Osteocyte (in vitro differentiated cells): ENCODE results near the gene ITCH. TPM values are rescaled to one million over a fixed set of nuclear protein-coding genes. Genes with fewer than 3 reads are reported as not detected.

Source experiments
- DNase-seq: peaks from one replicate; pipeline ENCODE4 v3.0.0; 2021; ENCODE audit warnings: mixed read lengths; ENCODE audit not compliant: unreplicated experiment; ENCODE audit errors: extremely low spot score
- H3K27ac Mint-ChIP-seq: one replicate; pipeline ENCODE4 v1.8.0; 2021; ENCODE audit warnings: mild to moderate bottlenecking, mixed read lengths; ENCODE audit not compliant: unreplicated experiment
- H3K27me3 Mint-ChIP-seq: one replicate; pipeline ENCODE4 v1.8.0; 2021; ENCODE audit warnings: mixed read lengths; ENCODE audit not compliant: unreplicated experiment
- H3K36me3 Mint-ChIP-seq: one replicate; pipeline ENCODE4 v1.8.0; 2021; ENCODE audit warnings: mixed read lengths; ENCODE audit not compliant: unreplicated experiment
- H3K4me1 Mint-ChIP-seq: one replicate; pipeline ENCODE4 v1.8.0; 2021; ENCODE audit warnings: mixed read lengths; ENCODE audit not compliant: unreplicated experiment
- H3K4me3 Mint-ChIP-seq: one replicate; pipeline ENCODE4 v1.8.0; 2021; ENCODE audit warnings: mild to moderate bottlenecking, moderate library complexity, mixed read lengths; ENCODE audit not compliant: unreplicated experiment
- H3K9me3 Mint-ChIP-seq: one replicate; pipeline ENCODE4 v1.8.0; 2021; ENCODE audit warnings: mixed read lengths; ENCODE audit not compliant: unreplicated experiment
- total RNA-seq: library from RNA; stranded (reverse); gene quantifications from 2 replicates; pipeline ENCODE4 v1.2.1, GENCODE V29; 2021
- TF ChIP-seq, protein P1 (sequence below): fragments of 200-600 bp; sonication (generic); IDR thresholded peaks from 2 replicates; pipeline ENCODE4 v1.5.0; 2021; ENCODE audit warnings: antibody characterized with exemption, mild to moderate bottlenecking, moderate library complexity

The ITCH gene
- total RNA-seq, 1 donor from 2014 or later, result 55.4 TPM

DNA sequence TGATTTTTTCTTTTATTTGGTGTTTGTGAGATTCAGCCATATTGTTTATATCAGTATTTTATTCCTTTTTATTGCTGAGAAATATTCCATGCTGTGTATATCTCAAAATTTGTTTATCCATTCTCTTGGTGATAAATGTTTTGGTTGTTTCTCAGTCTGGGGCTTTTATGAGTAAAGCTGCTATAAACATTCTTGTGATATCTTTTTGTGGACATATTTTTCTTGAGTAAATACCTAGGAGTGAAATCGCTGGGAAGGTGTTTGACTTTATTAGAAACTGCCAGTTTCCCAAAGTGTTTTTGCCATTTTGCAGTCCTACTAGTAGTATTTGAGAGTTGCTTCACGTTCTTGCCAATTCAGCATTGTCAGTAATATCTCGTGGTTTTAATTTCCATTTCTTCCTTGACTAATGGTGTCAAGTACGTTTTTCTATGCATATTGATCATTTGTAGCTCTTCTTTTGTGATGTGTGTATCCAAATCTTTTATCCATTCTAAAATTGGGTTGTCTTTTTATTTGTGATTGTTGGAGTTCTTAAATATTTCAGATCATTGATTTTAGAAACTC, 122.1 kb downstream of the ITCH start:
- TF ChIP-seq, protein P1, sequence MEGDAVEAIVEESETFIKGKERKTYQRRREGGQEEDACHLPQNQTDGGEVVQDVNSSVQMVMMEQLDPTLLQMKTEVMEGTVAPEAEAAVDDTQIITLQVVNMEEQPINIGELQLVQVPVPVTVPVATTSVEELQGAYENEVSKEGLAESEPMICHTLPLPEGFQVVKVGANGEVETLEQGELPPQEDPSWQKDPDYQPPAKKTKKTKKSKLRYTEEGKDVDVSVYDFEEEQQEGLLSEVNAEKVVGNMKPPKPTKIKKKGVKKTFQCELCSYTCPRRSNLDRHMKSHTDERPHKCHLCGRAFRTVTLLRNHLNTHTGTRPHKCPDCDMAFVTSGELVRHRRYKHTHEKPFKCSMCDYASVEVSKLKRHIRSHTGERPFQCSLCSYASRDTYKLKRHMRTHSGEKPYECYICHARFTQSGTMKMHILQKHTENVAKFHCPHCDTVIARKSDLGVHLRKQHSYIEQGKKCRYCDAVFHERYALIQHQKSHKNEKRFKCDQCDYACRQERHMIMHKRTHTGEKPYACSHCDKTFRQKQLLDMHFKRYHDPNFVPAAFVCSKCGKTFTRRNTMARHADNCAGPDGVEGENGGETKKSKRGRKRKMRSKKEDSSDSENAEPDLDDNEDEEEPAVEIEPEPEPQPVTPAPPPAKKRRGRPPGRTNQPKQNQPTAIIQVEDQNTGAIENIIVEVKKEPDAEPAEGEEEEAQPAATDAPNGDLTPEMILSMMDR, result no peak
- Mint-ChIP-seq H3K4me3 (no peak overlapping the region), H3K4me1 (no peaks in the 10 kb centered on the region), H3K27me3 (no peaks in the 10 kb centered on the region), H3K9me3 (peaks cover 7% of the 10 kb centered on the region), H3K27ac (no peak overlapping the region), H3K36me3 (peaks cover 66% of the 10 kb centered on the region)
- no peak for DNase-seq

DNA sequence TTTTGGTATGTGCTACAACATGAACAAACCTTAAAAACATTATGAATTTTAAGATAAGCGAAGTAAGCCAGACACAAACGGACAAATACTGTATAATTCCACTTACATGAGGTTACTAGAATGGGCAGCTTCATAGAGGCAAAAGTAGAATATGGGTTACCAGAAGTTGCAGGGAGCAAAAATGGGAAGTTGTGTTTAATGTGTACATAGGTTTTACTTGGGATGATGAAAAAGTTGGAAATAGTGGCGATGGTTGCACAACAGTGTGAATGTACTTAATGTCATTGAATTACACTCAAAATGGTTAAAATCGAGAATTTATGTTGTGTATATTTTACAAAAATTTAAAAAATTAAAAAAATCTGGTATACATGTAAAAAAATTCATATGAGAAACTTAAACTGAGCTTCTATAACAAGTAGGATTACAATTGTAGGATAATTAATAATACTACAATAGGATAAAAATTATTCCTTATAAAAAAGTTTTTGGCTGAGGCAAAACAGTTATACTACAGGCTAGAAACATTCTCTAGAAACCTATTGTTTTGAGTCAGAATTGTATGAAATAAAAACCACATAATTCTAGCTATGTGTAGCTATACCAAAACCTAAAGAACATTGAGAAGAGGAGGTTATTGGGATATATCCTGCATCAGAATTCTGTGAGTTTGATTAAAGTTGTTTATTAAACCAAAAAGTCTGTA, 128.3 kb downstream of the ITCH start:
- Mint-ChIP-seq H3K9me3 (no peaks in the 10 kb centered on the region), H3K27me3 (no peaks in the 10 kb centered on the region), H3K36me3 (peaks cover 58% of the 10 kb centered on the region), H3K27ac (no peak overlapping the region), H3K4me1 (no peaks in the 10 kb centered on the region), H3K4me3 (no peak overlapping the region)
- no peak for DNase-seq
- TF ChIP-seq, protein P1, result no peak

DNA sequence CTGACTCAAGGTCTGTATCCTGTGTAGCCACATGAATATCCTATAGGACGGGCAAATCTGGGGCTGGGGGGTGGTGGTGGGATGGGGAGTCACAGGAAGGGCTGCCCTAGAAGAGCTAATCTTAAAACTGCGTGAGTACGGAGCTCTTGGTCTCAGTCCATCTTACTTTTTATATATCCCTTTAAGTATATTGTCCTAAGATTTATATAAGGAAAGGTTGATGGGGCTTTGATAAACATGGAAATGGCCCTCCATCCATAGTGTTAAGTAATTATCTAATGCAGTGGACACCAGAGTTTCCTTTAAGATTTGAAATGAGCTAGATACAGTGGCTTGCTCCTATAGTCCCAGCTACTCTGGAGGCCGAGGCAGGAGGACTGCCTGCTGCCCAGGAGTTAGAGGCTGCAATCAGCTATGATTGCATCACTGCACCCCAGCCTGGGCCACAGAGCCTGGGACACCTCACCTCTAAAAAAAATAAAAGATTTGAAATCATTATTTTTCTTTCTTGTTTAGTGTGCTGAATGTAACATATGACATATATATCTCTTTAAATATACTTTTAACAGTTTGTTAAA, 128.9 kb downstream of the ITCH start:
- Mint-ChIP-seq H3K4me1 (no peaks in the 10 kb centered on the region), H3K4me3 (no peak overlapping the region), H3K9me3 (no peaks in the 10 kb centered on the region), H3K27me3 (no peaks in the 10 kb centered on the region), H3K36me3 (peaks cover 60% of the 10 kb centered on the region), H3K27ac (no peak overlapping the region)
- no peak for DNase-seq
- TF ChIP-seq, protein P1, result no peak

DNA sequence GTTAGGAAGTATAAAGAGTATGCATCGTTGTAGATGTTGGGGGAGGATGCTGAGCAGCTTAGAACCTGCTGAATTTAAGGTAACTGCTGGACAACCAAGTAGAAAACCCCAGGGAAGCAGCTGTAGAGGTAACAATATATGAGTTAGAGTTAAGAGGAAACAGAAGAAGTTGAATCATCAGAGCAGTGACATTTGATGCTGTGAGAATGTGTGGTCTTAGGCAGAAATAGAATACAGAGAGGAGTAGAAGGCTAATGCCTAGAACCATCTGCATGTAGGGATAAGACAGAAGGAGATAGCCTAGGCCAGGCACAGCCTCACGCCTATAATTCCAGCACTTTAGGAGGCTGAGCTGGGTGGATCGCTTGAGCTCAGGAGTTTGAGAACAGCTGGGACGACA, 130.6 kb downstream of the ITCH start:
- Mint-ChIP-seq H3K4me3 (no peak overlapping the region), H3K27me3 (no peaks in the 10 kb centered on the region), H3K27ac (no peak overlapping the region), H3K36me3 (peaks cover 62% of the 10 kb centered on the region), H3K4me1 (peaks cover under 1% of the 10 kb centered on the region), H3K9me3 (peaks cover 10% of the 10 kb centered on the region)
- no peak for DNase-seq
- TF ChIP-seq, protein P1, result no peak

DNA sequence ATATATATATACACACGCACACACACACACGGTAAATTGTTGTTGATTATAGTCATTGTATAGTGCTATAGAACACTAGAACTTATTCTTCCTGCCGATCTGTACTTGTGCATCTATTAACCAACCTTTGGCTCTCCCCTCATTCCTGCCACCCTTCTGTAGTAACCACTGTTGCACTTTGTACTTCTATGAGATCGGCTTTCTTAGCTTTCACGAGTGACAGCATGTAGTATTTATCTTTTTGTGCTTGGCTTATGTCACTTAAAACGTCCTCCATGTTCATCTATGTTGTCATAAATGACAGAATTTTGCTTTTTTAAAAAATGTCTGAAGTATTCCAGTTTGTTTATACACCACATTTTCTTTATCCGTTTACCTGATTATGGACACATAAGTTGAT, 132.2 kb downstream of the ITCH start:
- H3K9me3 Mint-ChIP-seq, result peaks cover 12% of the 10 kb centered on the region
- H3K4me3 Mint-ChIP-seq, result no peak overlapping the region
- TF ChIP-seq, protein P1, result no peak
- H3K27ac Mint-ChIP-seq, result no peak overlapping the region
- H3K27me3 Mint-ChIP-seq, result no peaks in the 10 kb centered on the region
- no peak for DNase-seq
- H3K36me3 Mint-ChIP-seq, result peaks cover 65% of the 10 kb centered on the region
- peaks cover 2% of the 10 kb centered on the region for H3K4me1 Mint-ChIP-seq
